Esophagus squamous epithelium (tissue), 5 donors: ENCODE results near the gene BIN1. TPM values are rescaled to one million over a fixed set of nuclear protein-coding genes. Genes with fewer than 3 reads are reported as not detected.

Source experiments
- DNase-seq: peaks from one replicate; lab custom pipeline; 2025; lab: John Stamatoyannopoulos, UW
- H3K27ac ChIP-seq, 4 donors: fragments of 200-600 bp; sonication (generic); one replicate each; pipeline ENCODE4 v1.5.1; 2016 to 2019; ENCODE audit warnings: mild to moderate bottlenecking in 1 of 4
- H3K27me3 ChIP-seq, 4 donors: fragments of 200-600 bp; sonication (generic); 1 replicate in 3 of 4; 2 replicates in 1 of 4; pipeline versions ENCODE4 v1.5.1 to v1.6.0; 2017 to 2021; ENCODE audit warnings: antibody characterized with exemption in 1 of 4
- H3K36me3 ChIP-seq, 3 donors: fragments of 200-600 bp; sonication (generic); one replicate each; pipeline ENCODE4 v1.5.1; 2016 to 2019
- H3K4me1 ChIP-seq, 3 donors: fragments of 200-600 bp; sonication (generic); one replicate each; pipeline ENCODE4 v1.5.1; 2017 to 2019
- H3K4me3 ChIP-seq, 4 donors: fragments of 200-600 bp; sonication (generic); 1 replicate in 3 of 4; 2 replicates in 1 of 4; pipeline ENCODE4 v1.5.1; 2016 to 2019; ENCODE audit warnings: mild to moderate bottlenecking in 2 of 4, moderate library complexity in 1 of 4
- H3K9me3 ChIP-seq, 3 donors: fragments of 200-600 bp; sonication (generic); one replicate each; pipeline ENCODE4 v1.5.1; 2016 to 2019
- CTCF ChIP-seq, 6 experiments: fragments of 450-650 bp in 4 of 6; fragments of 200-600 bp in 2 of 6; sonication (generic) in 2 of 6; IDR thresholded peaks; one replicate each; pipeline ENCODE4 v1.5.1; 2016 to 2019; ENCODE audit warnings: antibody characterized with exemption in 6 of 6, mild to moderate bottlenecking in 4 of 6, moderate library complexity in 4 of 6
- POLR2A ChIP-seq, 4 donors: fragments of 450-650 bp; IDR thresholded peaks; one replicate each; pipeline ENCODE4 v1.6.1; 2017; ENCODE audit warnings: antibody characterized with exemption in 4 of 4, mild to moderate bottlenecking in 4 of 4, moderate library complexity in 3 of 4
- WGBS, 2 donors: methylation state at CpG; one replicate each; pipeline ENCODE4 v1.1.5; 2018; 5-methylcytosine and 5-hydroxymethylcytosine counted together
- intact Hi-C: fragments of 100-400 bp; cut with DNase I; formaldehyde crosslinking; loops from one replicate; pipeline ENCODE4 v1.15.0; 2022
- total RNA-seq, 4 donors: library from RNA; depleted of rRNA; stranded (reverse); fragments of >200 nt; gene quantifications; one replicate each; pipeline ENCODE4 v1.1.0, GENCODE V29; 2016
- donor health status: DM: yes; HTN: yes; CAD: no.

The BIN1 gene
- total RNA-seq, 4 donors from 2014 or later: 10.8 to 23.3 (median 15.5) TPM

GRCh38 chr2:127049927-127050802 is 56.8 kb downstream of the BIN1 start:
- DNase-seq: no peak
- H3K4me1 ChIP-seq: peaks cover 0 to 20% (median 5%) of the 10 kb centered on the region in 3 donors
- no peak overlapping the region for H3K27ac ChIP-seq
- no peaks in the 10 kb centered on the region for H3K9me3 ChIP-seq
- H3K4me3 ChIP-seq: no peak overlapping the region
- no peaks in the 10 kb centered on the region for H3K27me3 ChIP-seq
- TF ChIP-seq POLR2A (IDR thresholded peaks at IDR 0.05) (no peak), CTCF (IDR thresholded peaks at IDR 0.05) (peak; percentile 69 to 94 (median 78))
- intact Hi-C loops: no loop called here
- peaks cover 0 to 10% (median 0%) of the 10 kb centered on the region in 3 donors for H3K36me3 ChIP-seq
- 29 to 30% methylated on average over 14 to 17 of the region's 33 CpGs for WGBS, 2 donors

GRCh38 chr2:127048969-127049897 is 57.7 kb downstream of the BIN1 start:
- 84% methylated on average over 7 of the region's 15 CpGs; no CpG with 5 or more reads in 1 of the 2 donors for WGBS, 2 donors
- peaks cover 0 to 20% (median 5%) of the 10 kb centered on the region in 3 donors for H3K4me1 ChIP-seq
- H3K4me3 ChIP-seq: no peak overlapping the region
- no peaks in the 10 kb centered on the region for H3K27me3 ChIP-seq
- H3K27ac ChIP-seq: no peak overlapping the region
- no peak for TF ChIP-seq POLR2A (IDR thresholded peaks at IDR 0.05)
- no peak for TF ChIP-seq CTCF (IDR thresholded peaks at IDR 0.05)
- DNase-seq: no peak
- peaks cover 0 to 10% (median 0%) of the 10 kb centered on the region in 3 donors for H3K36me3 ChIP-seq
- H3K9me3 ChIP-seq: no peaks in the 10 kb centered on the region
- intact Hi-C loops: no loop called here

- TF ChIP-seq POLR2A (IDR thresholded peaks at IDR 0.05) (no peak), CTCF (IDR thresholded peaks at IDR 0.05) (no peak)
- peaks cover 0 to 20% (median 5%) of the 10 kb centered on the region in 3 donors for H3K4me1 ChIP-seq
- peaks cover 0 to 10% (median 0%) of the 10 kb centered on the region in 3 donors for H3K36me3 ChIP-seq
- 82 to 93% methylated on average over 3 of the region's 6 CpGs for WGBS, 2 donors
- H3K27me3 ChIP-seq: no peaks in the 10 kb centered on the region
- no peak for DNase-seq
- no peak overlapping the region for H3K4me3 ChIP-seq
- intact Hi-C loops: no loop called here
- H3K9me3 ChIP-seq: no peaks in the 10 kb centered on the region
- no peak overlapping the region for H3K27ac ChIP-seq
These were observed 58.4 kb downstream of the BIN1 start for GRCh38 chr2:127048618-127048935.

GRCh38 chr2:127047716-127048617 is 59.0 kb downstream of the BIN1 start:
- Histone ChIP-seq H3K27me3 (no peaks in the 10 kb centered on the region), H3K27ac (no peak overlapping the region), H3K4me1 (peaks cover 0 to 20% (median 5%) of the 10 kb centered on the region in 3 donors), H3K9me3 (no peaks in the 10 kb centered on the region), H3K4me3 (no peak overlapping the region), H3K36me3 (peaks cover 0 to 10% (median 0%) of the 10 kb centered on the region in 3 donors)
- no peak for DNase-seq
- 84 to 93% methylated on average over 28 to 30 of the region's 38 CpGs for WGBS, 2 donors
- TF ChIP-seq POLR2A (IDR thresholded peaks at IDR 0.05) (no peak), CTCF (IDR thresholded peaks at IDR 0.05) (no peak)
- intact Hi-C loops: no loop called here
